Activated CD4-positive, alpha-beta T cell treated with anti-CD3 and anti-CD28 coated beads for 36 hours (primary cell): ENCODE measurements around the gene CLDN8. TPM values are rescaled to one million over a fixed set of nuclear protein-coding genes. Genes with fewer than 3 reads are reported as not detected.

ENCODE experiments used
- ATAC-seq: fragments of 200-7000 bp; cut with Tn5 transposase; one replicate; pipeline ENCODE4 v1.10.0; 2021; ENCODE audit warnings: mild to moderate bottlenecking, moderate library complexity
- CTCF ChIA-PET: fragments of 350-600 bp; sonication (Branson Sonifier 250); formaldehyde crosslinking; loops from one replicate; lab custom pipeline; 2021; ENCODE audit warnings: antibody characterized with exemption; lab: Charles Lee
- POLR2A ChIA-PET: fragments of 350-600 bp; sonication (Branson Sonifier 250); formaldehyde crosslinking; loops from one replicate; lab custom pipeline; 2021; ENCODE audit warnings: antibody characterized with exemption, inconsistent platforms; lab: Charles Lee
- DNase-seq: peaks from one replicate; pipeline ENCODE4 v3.0.0-alpha.2; 2020
- H3K27ac Mint-ChIP-seq: one replicate; pipeline ENCODE4 v1.8.0; 2021; ENCODE audit warnings: mixed read lengths
- H3K27me3 Mint-ChIP-seq: one replicate; pipeline ENCODE4 v1.8.0; 2021; ENCODE audit warnings: mixed read lengths
- H3K36me3 Mint-ChIP-seq: one replicate; pipeline ENCODE4 v1.8.0; 2021; ENCODE audit warnings: low read depth, mixed read lengths
- H3K4me1 Mint-ChIP-seq: one replicate; pipeline ENCODE4 v1.8.0; 2021; ENCODE audit warnings: mixed read lengths
- H3K4me3 Mint-ChIP-seq: one replicate; pipeline ENCODE4 v1.8.0; 2021; ENCODE audit warnings: mild to moderate bottlenecking, moderate library complexity, mixed read lengths
- H3K9me3 Mint-ChIP-seq: one replicate; pipeline ENCODE4 v1.8.0; 2021; ENCODE audit warnings: low read depth, mixed read lengths
- intact Hi-C, 2 experiments: fragments of 100-400 bp; cut with DNase I in 1 of 2; cut with micrococcal nuclease in 1 of 2; formaldehyde crosslinking; loops; one replicate each; pipeline versions ENCODE4 v1.14.2 to v1.15.1; 2022 to 2024; cut with DNase I, micrococcal nuclease
- total RNA-seq, 2 experiments: library from RNA; stranded (reverse); gene quantifications; one replicate each; pipeline ENCODE4 v1.2.3, GENCODE V29; 2021

Gene CLDN8
- total RNA-seq, result not detected

DNA sequence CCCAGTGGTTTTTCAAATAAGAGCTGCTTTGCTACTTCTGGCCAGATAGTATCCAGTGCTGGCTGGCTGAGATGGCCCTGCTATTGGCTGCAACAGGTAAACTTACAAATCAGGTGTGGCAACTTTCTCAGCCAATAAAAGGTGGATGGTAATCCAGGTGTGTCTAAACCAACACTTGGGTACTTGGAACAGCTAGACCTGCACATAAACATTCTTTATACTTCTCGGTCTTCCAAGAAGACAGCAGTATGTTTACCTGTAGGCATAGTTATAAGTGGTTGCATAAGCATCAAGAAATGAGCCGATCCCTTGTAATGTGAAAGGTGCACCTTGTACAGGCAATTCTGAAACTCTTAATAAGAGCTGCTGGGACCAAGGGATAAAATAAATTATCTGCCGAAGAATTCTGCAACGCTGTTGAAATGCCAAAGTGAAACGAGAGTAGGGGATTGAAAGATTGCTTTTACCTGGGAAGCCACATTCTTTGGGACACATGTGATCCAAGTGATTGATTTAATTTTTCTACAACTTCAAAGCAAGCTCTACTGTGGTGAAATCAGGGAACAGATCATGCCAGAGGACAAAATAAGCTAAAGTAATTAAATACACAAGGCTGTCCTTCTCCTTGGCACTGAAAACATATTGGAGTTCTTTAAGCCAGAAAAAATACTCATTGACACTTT is at the start of gene CLDN8:
Gene CLDN8 (minus strand): TSS at position 57 of the 683 bp plus-strand sequence. CDS start 172 bp downstream, outside the sequence.
- Mint-ChIP-seq H3K4me1 (no peaks in the 10 kb centered on the region), H3K9me3 (no peaks in the 10 kb centered on the region), H3K36me3 (no peaks in the 10 kb centered on the region), H3K27ac (no peak within 1 kb of the TSS), H3K27me3 (peaks cover 2% of the 10 kb centered on the region), H3K4me3 (no peak within 1 kb of the TSS)
- ATAC-seq, result no peak
- intact Hi-C loops, result no loop called here
- ChIA-PET CTCF (no interaction called here), POLR2A (no interaction called here)
- no peak for DNase-seq

DNA sequence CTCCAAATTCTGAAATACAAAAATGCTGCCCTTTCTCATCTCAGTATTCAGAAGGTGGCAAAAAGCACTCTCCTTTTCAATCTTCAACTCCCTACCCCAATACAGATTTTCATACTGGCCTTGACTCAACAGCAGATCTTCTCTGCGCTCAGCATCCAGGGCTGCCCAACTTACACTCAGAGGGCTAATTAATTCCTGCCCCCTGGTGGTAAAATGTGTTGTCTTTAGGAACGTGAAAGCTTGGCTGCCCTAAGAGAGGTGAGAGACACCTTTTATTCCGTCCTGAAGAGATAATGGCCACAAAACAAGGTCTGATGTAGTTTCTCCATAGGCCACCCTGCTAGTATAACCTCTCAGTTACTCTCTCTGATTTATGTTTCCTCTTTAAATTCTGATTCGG is 41.9 kb upstream of the CLDN8 start:
- H3K4me1 Mint-ChIP-seq, result no peaks in the 10 kb centered on the region
- H3K36me3 Mint-ChIP-seq, result no peaks in the 10 kb centered on the region
- intact Hi-C loops, result no loop called here
- H3K9me3 Mint-ChIP-seq, result no peaks in the 10 kb centered on the region
- no peak for DNase-seq
- ChIA-PET CTCF (interaction anchor here (0.6 to 1.4 kb wide), 2 partner anchors 214 to 1296 kb away, joined by 3 to 4 read pairs; no protein-coding TSS in a partner anchor), POLR2A (no interaction called here)
- H3K27me3 Mint-ChIP-seq, result no peaks in the 10 kb centered on the region
- H3K27ac Mint-ChIP-seq, result no peak overlapping the region
- ATAC-seq, result no peak
- H3K4me3 Mint-ChIP-seq, result no peak overlapping the region

DNA sequence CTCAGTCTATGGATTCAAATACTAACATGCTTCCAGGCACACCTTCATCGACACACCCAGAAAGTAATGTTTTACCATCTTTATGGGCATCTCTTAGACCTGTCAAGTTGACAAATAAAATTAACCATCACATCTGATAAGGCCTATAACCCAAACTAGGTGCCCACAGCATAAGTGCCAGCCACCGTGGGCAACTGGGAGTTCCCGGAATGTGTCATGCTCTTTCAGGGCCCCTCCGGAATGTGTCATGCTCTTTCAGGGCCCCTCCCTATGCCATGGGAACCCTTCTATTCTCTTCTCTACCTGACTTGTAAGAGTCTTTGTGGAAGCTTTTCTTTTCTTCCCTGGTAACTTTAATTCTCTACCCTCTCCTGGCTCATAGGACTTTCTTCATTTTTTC is 40.2 kb upstream of the CLDN8 start:
- Mint-ChIP-seq H3K9me3 (no peaks in the 10 kb centered on the region), H3K27ac (no peak overlapping the region), H3K4me3 (no peak overlapping the region), H3K27me3 (no peaks in the 10 kb centered on the region), H3K36me3 (no peaks in the 10 kb centered on the region), H3K4me1 (no peaks in the 10 kb centered on the region)
- ATAC-seq, result no peak
- ChIA-PET CTCF (no interaction called here), POLR2A (no interaction called here)
- DNase-seq, result no peak
- intact Hi-C loops, result no loop called here

DNA sequence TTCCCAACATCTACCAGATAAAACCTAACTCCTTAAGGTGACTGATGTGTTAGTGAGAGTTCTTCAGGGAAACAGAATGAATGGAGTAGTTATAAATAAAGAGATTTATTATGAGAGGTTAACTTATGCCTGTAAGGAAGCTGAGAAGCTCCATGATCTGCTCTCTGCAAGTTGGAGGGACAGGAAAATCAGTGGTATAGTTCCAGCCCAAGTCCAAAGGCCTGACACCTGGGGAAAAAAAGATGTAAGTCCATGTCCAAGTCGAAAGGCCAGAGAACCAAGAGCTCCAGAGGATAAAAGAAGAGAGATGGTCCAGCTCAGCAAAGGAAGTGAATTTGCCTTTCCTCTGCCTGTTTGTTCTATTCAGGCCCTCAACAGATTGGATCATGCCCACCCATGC is 39.8 kb upstream of the CLDN8 start:
- ATAC-seq, result no peak
- no peak overlapping the region for H3K27ac Mint-ChIP-seq
- H3K36me3 Mint-ChIP-seq, result no peaks in the 10 kb centered on the region
- POLR2A ChIA-PET, result no interaction called here
- H3K4me3 Mint-ChIP-seq, result no peak overlapping the region
- H3K27me3 Mint-ChIP-seq, result no peaks in the 10 kb centered on the region
- no peaks in the 10 kb centered on the region for H3K9me3 Mint-ChIP-seq
- no peaks in the 10 kb centered on the region for H3K4me1 Mint-ChIP-seq
- no peak for DNase-seq
- CTCF ChIA-PET, result no interaction called here
- intact Hi-C loops, result no loop called here

DNA sequence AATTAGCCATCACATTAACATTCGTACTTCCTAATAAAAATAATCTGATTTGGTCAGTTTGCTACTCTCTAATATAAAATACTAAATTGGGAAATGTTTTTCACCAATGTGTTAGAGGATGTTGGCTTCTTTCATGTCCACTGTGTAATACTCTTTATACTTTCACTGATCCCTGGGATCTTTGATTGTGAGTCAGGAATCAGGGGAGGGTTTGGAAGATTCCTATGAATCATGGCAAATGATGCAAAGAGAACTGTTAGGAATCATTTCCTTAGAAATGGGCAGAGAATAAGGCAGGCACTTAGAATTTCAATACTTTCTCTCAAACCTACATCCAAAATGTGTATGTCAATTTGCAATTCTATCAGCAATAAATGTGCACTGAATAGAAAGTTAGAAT is 35.9 kb upstream of the CLDN8 start:
- no peaks in the 10 kb centered on the region for H3K9me3 Mint-ChIP-seq
- H3K4me3 Mint-ChIP-seq, result no peak overlapping the region
- H3K36me3 Mint-ChIP-seq, result no peaks in the 10 kb centered on the region
- CTCF ChIA-PET, result no interaction called here
- DNase-seq, result no peak
- H3K27me3 Mint-ChIP-seq, result no peaks in the 10 kb centered on the region
- POLR2A ChIA-PET, result no interaction called here
- H3K4me1 Mint-ChIP-seq, result no peaks in the 10 kb centered on the region
- intact Hi-C loops, result no loop called here
- H3K27ac Mint-ChIP-seq, result no peak overlapping the region
- ATAC-seq, result no peak

DNA sequence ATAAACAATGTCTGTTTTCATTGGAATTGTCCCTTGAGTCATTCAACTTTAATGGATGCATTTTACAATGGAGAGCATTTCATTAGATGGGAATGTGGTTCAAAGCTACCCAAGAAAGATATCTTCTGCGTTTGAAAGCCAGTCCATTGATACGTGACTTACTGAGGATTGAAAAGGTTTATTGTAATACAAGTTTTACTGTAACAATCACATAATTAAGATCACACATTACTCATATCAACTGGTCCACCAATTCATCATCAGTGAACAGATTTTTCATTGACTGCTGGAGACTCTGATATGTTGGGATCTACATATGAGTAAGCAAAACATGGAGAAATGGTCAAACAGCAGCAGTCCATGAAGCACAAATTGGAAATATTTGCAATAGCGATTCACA is 34.0 kb upstream of the CLDN8 start:
- Mint-ChIP-seq H3K27ac (no peak overlapping the region), H3K4me3 (no peak overlapping the region), H3K9me3 (no peaks in the 10 kb centered on the region), H3K4me1 (no peaks in the 10 kb centered on the region), H3K36me3 (no peaks in the 10 kb centered on the region), H3K27me3 (no peaks in the 10 kb centered on the region)
- ChIA-PET POLR2A (no interaction called here), CTCF (no interaction called here)
- DNase-seq (no peak), ATAC-seq (no peak)
- intact Hi-C loops, result no loop called here

DNA sequence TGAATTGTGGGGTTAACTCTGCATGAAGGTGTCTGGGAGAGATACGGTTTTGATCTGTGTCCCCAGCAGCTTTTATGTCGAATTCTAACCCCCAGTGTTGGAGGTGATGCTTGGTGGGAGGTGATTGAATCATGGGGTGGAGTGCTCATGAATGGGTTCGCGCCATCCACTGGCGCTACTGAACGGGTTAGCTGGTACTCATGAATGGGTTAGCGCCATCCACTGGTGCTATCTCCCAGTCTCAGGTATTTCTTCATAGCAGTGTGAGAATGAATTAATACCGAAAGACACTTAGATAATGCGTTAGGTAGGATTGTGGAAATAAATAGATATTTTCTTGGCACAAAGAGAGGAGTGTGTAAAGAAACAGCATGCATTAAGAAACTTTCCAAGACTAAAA is 32.9 kb upstream of the CLDN8 start:
- POLR2A ChIA-PET, result no interaction called here
- no peak overlapping the region for H3K27ac Mint-ChIP-seq
- intact Hi-C loops, result no loop called here
- peaks cover 2% of the 10 kb centered on the region for H3K27me3 Mint-ChIP-seq
- H3K36me3 Mint-ChIP-seq, result no peaks in the 10 kb centered on the region
- DNase-seq, result no peak
- H3K9me3 Mint-ChIP-seq, result no peaks in the 10 kb centered on the region
- no peak overlapping the region for H3K4me3 Mint-ChIP-seq
- no peaks in the 10 kb centered on the region for H3K4me1 Mint-ChIP-seq
- ATAC-seq, result no peak
- CTCF ChIA-PET, result no interaction called here

DNA sequence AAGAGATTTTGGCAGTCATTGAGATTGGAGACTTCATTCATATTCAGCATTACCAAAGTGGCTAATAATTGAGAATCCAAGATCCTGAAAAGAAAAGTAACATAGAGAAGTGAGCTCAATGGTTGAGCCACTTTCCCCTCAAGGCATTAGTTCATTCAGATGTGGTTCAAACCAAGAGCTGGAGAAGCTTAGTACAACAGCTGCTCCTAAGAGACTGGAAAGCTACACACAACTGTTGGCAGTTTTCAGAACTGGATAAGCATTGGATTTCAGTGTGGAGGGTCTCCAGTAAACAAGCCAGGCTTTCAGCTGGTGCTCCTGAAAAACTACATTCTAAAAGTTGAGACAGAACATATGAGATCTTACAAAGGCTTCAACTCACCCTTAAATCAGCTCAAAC is 29.2 kb upstream of the CLDN8 start:
- Mint-ChIP-seq H3K9me3 (no peaks in the 10 kb centered on the region), H3K27ac (no peak overlapping the region), H3K27me3 (peaks cover 2% of the 10 kb centered on the region), H3K4me1 (no peaks in the 10 kb centered on the region), H3K36me3 (no peaks in the 10 kb centered on the region), H3K4me3 (no peak overlapping the region)
- ATAC-seq (no peak), DNase-seq (no peak)
- POLR2A ChIA-PET, result no interaction called here
- intact Hi-C loops, result no loop called here
- CTCF ChIA-PET, result interaction anchor here (0.6 to 1.4 kb wide), 3 partner anchors 10 to 188 kb away, joined by 3 to 4 read pairs (median 3); no protein-coding TSS in a partner anchor

DNA sequence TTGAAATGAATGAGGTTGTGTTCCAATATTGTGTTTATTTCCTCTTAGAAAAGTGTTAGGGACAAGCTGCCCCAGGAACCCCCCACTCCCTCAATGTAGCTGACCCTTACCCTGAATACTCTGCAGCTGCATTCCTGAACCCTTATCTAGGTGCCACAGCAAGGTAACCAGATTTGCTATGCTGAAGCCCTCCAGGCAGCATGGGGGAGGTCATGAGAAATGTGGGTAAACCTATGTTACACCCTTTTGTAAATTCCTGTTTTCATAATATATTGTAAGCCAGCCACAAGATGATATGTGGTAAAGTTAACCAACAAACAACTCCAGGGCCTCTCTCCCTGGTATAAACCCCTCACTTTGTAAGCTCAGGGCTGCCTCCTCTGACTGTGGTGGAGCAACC is 27.8 kb upstream of the CLDN8 start:
- no peaks in the 10 kb centered on the region for H3K4me1 Mint-ChIP-seq
- no peaks in the 10 kb centered on the region for H3K9me3 Mint-ChIP-seq
- H3K27ac Mint-ChIP-seq, result no peak overlapping the region
- DNase-seq (no peak), ATAC-seq (no peak)
- H3K27me3 Mint-ChIP-seq, result peaks cover 2% of the 10 kb centered on the region
- POLR2A ChIA-PET, result no interaction called here
- CTCF ChIA-PET, result no interaction called here
- H3K36me3 Mint-ChIP-seq, result no peaks in the 10 kb centered on the region
- intact Hi-C loops, result no loop called here
- no peak overlapping the region for H3K4me3 Mint-ChIP-seq

DNA sequence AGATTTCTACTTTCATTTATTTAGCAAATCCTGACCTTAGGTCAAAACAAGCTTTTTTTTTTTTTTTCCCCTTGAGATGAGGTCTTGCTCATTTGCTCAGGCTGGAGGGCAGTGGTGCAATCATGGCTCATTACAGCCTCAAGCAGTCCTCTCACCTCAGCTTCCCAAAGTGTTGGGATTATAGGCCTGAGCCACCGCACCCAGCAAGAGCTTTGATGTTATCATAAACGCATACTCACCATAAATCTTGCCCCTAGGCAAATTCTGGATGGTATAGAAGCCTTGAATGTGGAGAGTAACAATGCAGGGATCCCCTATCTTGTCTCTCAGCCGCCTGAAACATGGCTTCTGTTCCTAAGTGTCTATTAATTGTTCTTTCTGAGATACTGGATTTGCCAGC is 24.8 kb upstream of the CLDN8 start:
- ChIA-PET POLR2A (no interaction called here), CTCF (no interaction called here)
- DNase-seq, result no peak
- Mint-ChIP-seq H3K9me3 (no peaks in the 10 kb centered on the region), H3K36me3 (no peaks in the 10 kb centered on the region), H3K4me1 (no peaks in the 10 kb centered on the region), H3K4me3 (no peak overlapping the region), H3K27ac (no peak overlapping the region), H3K27me3 (peaks cover 2% of the 10 kb centered on the region)
- intact Hi-C loops, result no loop called here
- no peak for ATAC-seq

DNA sequence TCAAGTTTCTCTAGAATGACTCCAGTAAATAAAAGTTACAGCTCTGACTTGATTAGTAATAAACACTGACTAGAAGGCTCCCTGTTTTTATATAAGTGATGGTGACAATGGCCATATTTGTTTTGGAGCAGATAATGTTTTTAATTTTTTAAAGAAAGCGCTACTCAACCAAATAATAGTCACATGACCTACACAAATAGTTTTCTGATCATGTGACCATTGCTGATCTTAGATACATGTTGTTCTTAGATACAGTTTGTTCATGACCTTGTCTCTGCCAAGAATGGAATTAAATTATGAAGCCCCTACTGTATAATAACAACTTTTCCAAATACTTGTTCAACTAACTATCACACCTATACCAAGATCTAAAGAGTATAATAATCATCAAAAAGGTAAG is 22.3 kb upstream of the CLDN8 start:
- Mint-ChIP-seq H3K4me1 (no peaks in the 10 kb centered on the region), H3K27me3 (no peaks in the 10 kb centered on the region), H3K4me3 (no peak overlapping the region), H3K27ac (no peak overlapping the region), H3K9me3 (no peaks in the 10 kb centered on the region), H3K36me3 (no peaks in the 10 kb centered on the region)
- no peak for DNase-seq
- ChIA-PET CTCF (no interaction called here), POLR2A (no interaction called here)
- no peak for ATAC-seq
- intact Hi-C loops, result no loop called here

DNA sequence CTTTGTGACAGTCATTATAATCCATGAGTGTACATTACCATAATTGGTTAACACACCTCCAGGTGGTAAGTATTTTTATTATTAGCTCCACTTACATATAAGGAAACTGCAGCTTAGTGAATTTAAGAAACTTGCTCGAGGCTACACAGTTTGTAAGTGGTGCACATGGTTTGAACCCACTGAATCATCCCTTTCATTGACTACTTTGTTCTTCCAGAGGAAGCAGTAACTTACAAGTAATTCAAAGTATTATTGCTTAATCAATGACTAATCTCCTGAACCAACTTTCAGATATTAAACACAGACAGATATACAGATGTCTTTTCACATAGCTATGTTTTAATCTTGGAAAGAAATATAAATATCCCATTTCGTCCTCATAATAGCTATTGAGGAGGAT is 18.7 kb upstream of the CLDN8 start:
- H3K36me3 Mint-ChIP-seq, result no peaks in the 10 kb centered on the region
- ChIA-PET CTCF (interaction anchor here (0.6 kb wide), 1 partner anchor 335 kb away, joined by 3 read pairs; no protein-coding TSS in a partner anchor), POLR2A (no interaction called here)
- no peak overlapping the region for H3K4me3 Mint-ChIP-seq
- DNase-seq, result no peak
- no peak overlapping the region for H3K27ac Mint-ChIP-seq
- no peaks in the 10 kb centered on the region for H3K4me1 Mint-ChIP-seq
- no peak for ATAC-seq
- H3K27me3 Mint-ChIP-seq, result no peaks in the 10 kb centered on the region
- intact Hi-C loops, result no loop called here
- no peaks in the 10 kb centered on the region for H3K9me3 Mint-ChIP-seq
